Loucy (cell line): Measurements from ENCODE around the gene PPP4R2.
"Not testable (repeated sequence)": the region's sequence is repeated elsewhere in the genome, so short reads cannot be mapped to it uniquely, and the experiment has no call there.

Source experiments
- H2AFZ ChIP-seq: fragments of 200-600 bp; sonication (generic); 2 replicates; pipeline ENCODE4 v1.6.0; 2016; ENCODE audit warnings: antibody characterized with exemption, mild to moderate bottlenecking, low read length, moderate library complexity
- H3F3A ChIP-seq: fragments of 200-600 bp; 2 replicates; pipeline ENCODE4 v1.6.0; 2016; ENCODE audit warnings: antibody characterized with exemption, low read depth, mild to moderate bottlenecking
- H3K27me3 ChIP-seq: fragments of 200-600 bp; sonication (generic); 2 replicates; pipeline ENCODE4 v1.6.1; 2014; ENCODE audit warnings: low read length, mild to moderate bottlenecking; ENCODE audit not compliant: insufficient read depth, poor library complexity, severe bottlenecking
- H3K36me3 ChIP-seq: fragments of 200-600 bp; sonication (generic); 2 replicates; pipeline ENCODE4 v1.6.1; 2016; ENCODE audit warnings: low read length; ENCODE audit not compliant: insufficient read depth
- H3K4me1 ChIP-seq: fragments of 200-600 bp; sonication (generic); 2 replicates; pipeline ENCODE4 v1.5.1; 2014; ENCODE audit warnings: low read length, mild to moderate bottlenecking; ENCODE audit not compliant: insufficient read depth, poor library complexity, severe bottlenecking
- H3K4me2 ChIP-seq: fragments of 200-600 bp; sonication (generic); 2 replicates; pipeline ENCODE4 v1.6.0; 2014; ENCODE audit warnings: antibody characterized with exemption, low read length, low read depth, mild to moderate bottlenecking; ENCODE audit not compliant: poor library complexity, severe bottlenecking
- H3K4me3 ChIP-seq: fragments of 200-600 bp; sonication (generic); 2 replicates; pipeline ENCODE4 v1.5.1; 2014; ENCODE audit warnings: low read length, mild to moderate bottlenecking, mixed read lengths; ENCODE audit not compliant: poor library complexity, severe bottlenecking
- H3K79me2 ChIP-seq: fragments of 200-600 bp; sonication (generic); 2 replicates; pipeline ENCODE4 v1.6.1; 2014; ENCODE audit warnings: low read length; ENCODE audit not compliant: insufficient read depth
- H3K9ac ChIP-seq: fragments of 200-600 bp; sonication (generic); 2 replicates; pipeline ENCODE4 v1.6.0; 2014; ENCODE audit warnings: mild to moderate bottlenecking, low read depth, low read length, moderate library complexity; ENCODE audit not compliant: poor library complexity, severe bottlenecking
- H3K9me2 ChIP-seq: fragments of 200-600 bp; sonication (generic); replicated peaks from 2 replicates; pipeline ENCODE4 v1.6.1; 2016; ENCODE audit warnings: low read depth, low read length, mixed read lengths
- H3K9me3 ChIP-seq: fragments of 200-600 bp; sonication (generic); 2 replicates; pipeline ENCODE4 v1.6.1; 2014; ENCODE audit warnings: mild to moderate bottlenecking, antibody characterized with exemption, low read length, low read depth; ENCODE audit not compliant: insufficient read depth
- H4K20me1 ChIP-seq: fragments of 200-600 bp; sonication (generic); 2 replicates; pipeline ENCODE4 v1.6.0; 2014; ENCODE audit warnings: antibody characterized with exemption, low read length, mild to moderate bottlenecking; ENCODE audit not compliant: insufficient read depth, poor library complexity, severe bottlenecking
- CTCF ChIP-seq: fragments of 200-600 bp; sonication (generic); conservative IDR thresholded peaks from 2 replicates; pipeline ENCODE4 v1.5.1; 2014; ENCODE audit warnings: mild to moderate bottlenecking, antibody characterized with exemption, low read length
- EZH2phosphoT487 ChIP-seq: fragments of 200-600 bp; IDR thresholded peaks from 2 replicates; pipeline ENCODE4 v1.6.1; 2018; ENCODE audit warnings: antibody characterized with exemption, mild to moderate bottlenecking, moderate library complexity, borderline replicate concordance

Gene PPP4R2

GRCh38 chr3:72998466-72998865 lies 1.9 kb downstream of the PPP4R2 start:
- Histone ChIP-seq H3K4me3 (peak overlapping the region; percentile 93), H2AFZ (no peak overlapping the region), H3F3A (0 out of 2 replicates have a peak, but pooled peaks cover 2% of the 10 kb centered on the region), H3K4me2 (peak overlapping the region; percentile 100), H3K9me3 (no peaks in the 10 kb centered on the region), H3K9me2 (no peaks in the 10 kb centered on the region), H3K79me2 (peaks cover 66% of the 10 kb centered on the region), H4K20me1 (peaks cover 64% of the 10 kb centered on the region), H3K4me1 (peaks cover 38% of the 10 kb centered on the region), H3K36me3 (peaks cover 18% of the 10 kb centered on the region), H3K27me3 (no peaks in the 10 kb centered on the region), H3K9ac (peak overlapping the region; percentile 86)
- TF ChIP-seq EZH2phosphoT487, result no peak
- TF ChIP-seq CTCF, result no peak

GRCh38 chr3:72999951-73000350 lies 3.3 kb downstream of the PPP4R2 start:
- Histone ChIP-seq H3K9me2 (no peaks in the 10 kb centered on the region), H2AFZ (no peak overlapping the region), H3K4me2 (peak overlapping the region; percentile 100), H3K36me3 (peaks cover 22% of the 10 kb centered on the region), H4K20me1 (peaks cover 79% of the 10 kb centered on the region), H3K27me3 (no peaks in the 10 kb centered on the region), H3F3A (0 out of 2 replicates have a peak, but pooled peaks cover 2% of the 10 kb centered on the region), H3K9me3 (no peaks in the 10 kb centered on the region), H3K4me3 (peak overlapping the region; percentile 93), H3K79me2 (peaks cover 80% of the 10 kb centered on the region), H3K4me1 (peaks cover 43% of the 10 kb centered on the region), H3K9ac (peak overlapping the region; percentile 86)
- TF ChIP-seq CTCF, result no peak
- no peak for TF ChIP-seq EZH2phosphoT487

- not testable (repeated sequence) for H3F3A ChIP-seq, H3K9me2 ChIP-seq, H2AFZ ChIP-seq, H3K27me3 ChIP-seq, H3K9ac ChIP-seq, H3K9me3 ChIP-seq
- peak overlapping the region; percentile 57 for H3K4me2 ChIP-seq
- peaks cover 43% of the 10 kb centered on the region for H3K4me1 ChIP-seq
- peaks cover 99% of the 10 kb centered on the region for H3K79me2 ChIP-seq
- peaks cover 98% of the 10 kb centered on the region for H4K20me1 ChIP-seq
- peak overlapping the region; percentile 6 for H3K4me3 ChIP-seq
- H3K36me3 ChIP-seq, result peaks cover 43% of the 10 kb centered on the region
Observed at GRCh38 chr3:73003050-73003449, 6.4 kb downstream of the PPP4R2 start.

GRCh38 chr3:73004316-73004715 lies 7.7 kb downstream of the PPP4R2 start:
- H3K36me3 ChIP-seq, result peaks cover 39% of the 10 kb centered on the region; the same call in 1 of the 2 replicates
- peak overlapping the region; percentile 18 for H3K4me3 ChIP-seq
- H3K9ac ChIP-seq, result no peak overlapping the region
- peaks cover 98% of the 10 kb centered on the region for H4K20me1 ChIP-seq
- no peaks in the 10 kb centered on the region for H3F3A ChIP-seq
- no peak for TF ChIP-seq EZH2phosphoT487
- no peak for TF ChIP-seq CTCF
- peaks cover 31% of the 10 kb centered on the region for H3K4me1 ChIP-seq
- H3K79me2 ChIP-seq, result peaks cover 99% of the 10 kb centered on the region
- no peaks in the 10 kb centered on the region for H3K27me3 ChIP-seq
- H2AFZ ChIP-seq, result no peak overlapping the region
- H3K9me3 ChIP-seq, result no peaks in the 10 kb centered on the region
- H3K9me2 ChIP-seq, result no peaks in the 10 kb centered on the region
- H3K4me2 ChIP-seq, result peak overlapping the region; percentile 57
